Prostate gland (tissue), 2 donors: ENCODE results near the gene ERICH6.

Experiments
- POLR2AphosphoS5 ChIP-seq: sonication (generic); formaldehyde crosslinking; IDR thresholded peaks from one replicate; pipeline ENCODE4 v1.6.1; 2017; ENCODE audit warnings: antibody characterized with exemption
- TF ChIP-seq, protein P1 (sequence below), 4 experiments: fragments of 200-600 bp in 2 of 4; fragments of 450-650 bp in 2 of 4; sonication (generic) in 2 of 4; IDR thresholded peaks; 1 replicate in 3 of 4; 2 replicates in 1 of 4; pipeline ENCODE4 v1.5.1; 2016 to 2019; ENCODE audit warnings: antibody characterized with exemption in 4 of 4, mild to moderate bottlenecking in 2 of 4, moderate library complexity in 2 of 4

DNA sequence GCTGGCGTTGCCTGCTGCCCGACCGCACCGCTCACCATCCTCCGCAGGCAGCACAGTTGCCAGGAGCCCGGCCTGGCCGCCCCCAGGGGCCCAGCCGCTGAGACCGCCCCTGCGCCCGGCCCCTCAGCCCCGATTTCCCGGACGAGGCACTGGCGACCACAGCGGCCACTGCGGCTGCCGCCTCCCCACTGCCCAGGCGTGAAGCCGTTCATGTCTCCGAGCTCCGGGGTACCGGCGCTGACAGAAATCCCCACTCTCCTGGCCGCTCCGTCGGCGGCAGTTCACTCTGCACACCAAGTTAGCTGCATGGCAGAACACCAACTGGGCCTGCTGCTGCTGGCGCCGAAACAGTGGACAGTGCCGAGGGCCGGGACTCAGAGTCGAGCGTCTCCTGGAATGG, 92.1 kb downstream of the ERICH6 start:
- TF ChIP-seq, protein P1, sequence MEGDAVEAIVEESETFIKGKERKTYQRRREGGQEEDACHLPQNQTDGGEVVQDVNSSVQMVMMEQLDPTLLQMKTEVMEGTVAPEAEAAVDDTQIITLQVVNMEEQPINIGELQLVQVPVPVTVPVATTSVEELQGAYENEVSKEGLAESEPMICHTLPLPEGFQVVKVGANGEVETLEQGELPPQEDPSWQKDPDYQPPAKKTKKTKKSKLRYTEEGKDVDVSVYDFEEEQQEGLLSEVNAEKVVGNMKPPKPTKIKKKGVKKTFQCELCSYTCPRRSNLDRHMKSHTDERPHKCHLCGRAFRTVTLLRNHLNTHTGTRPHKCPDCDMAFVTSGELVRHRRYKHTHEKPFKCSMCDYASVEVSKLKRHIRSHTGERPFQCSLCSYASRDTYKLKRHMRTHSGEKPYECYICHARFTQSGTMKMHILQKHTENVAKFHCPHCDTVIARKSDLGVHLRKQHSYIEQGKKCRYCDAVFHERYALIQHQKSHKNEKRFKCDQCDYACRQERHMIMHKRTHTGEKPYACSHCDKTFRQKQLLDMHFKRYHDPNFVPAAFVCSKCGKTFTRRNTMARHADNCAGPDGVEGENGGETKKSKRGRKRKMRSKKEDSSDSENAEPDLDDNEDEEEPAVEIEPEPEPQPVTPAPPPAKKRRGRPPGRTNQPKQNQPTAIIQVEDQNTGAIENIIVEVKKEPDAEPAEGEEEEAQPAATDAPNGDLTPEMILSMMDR (IDR thresholded peaks at IDR 0.05), result no peak
- TF ChIP-seq POLR2AphosphoS5, result no peak
